ENCODE results near the gene NPC1.
A peak's percentile ranks its signal among the peaks of the same experiment; 100 is the strongest.

Gene NPC1

GRCh38 chr18:23586249-23587196 lies at the start of gene NPC1:
NPC1 (minus strand) TSS chr18:23586506; CDS start chr18:23586343, 163 bp downstream.
- Histone ChIP-seq H3K9ac (ENCODE audit: low read depth in 1 of 2, low read length in 2 of 2) (peak within 1 kb of the TSS; percentile 94 to 95), H3K27ac (ENCODE audit: low read depth, low read length) (peak within 1 kb of the TSS; percentile 100), H3K9me3 (ENCODE audit: control insufficient read depth in 1 of 2, low read length in 2 of 2) (no peaks in the 10 kb centered on the region), H3K27me3 (ENCODE audit: control insufficient read depth in 1 of 2, insufficient read depth in 2 of 2, low read length in 2 of 2) (no peaks in the 10 kb centered on the region), H3K4me3 (ENCODE audit: low read depth in 1 of 2, low read length in 2 of 2) (peak within 1 kb of the TSS; percentile 91 to 99), H3K4me1 (ENCODE audit: control insufficient read depth in 1 of 2, insufficient read depth in 2 of 2, low read length in 2 of 2) (peaks cover 22 to 37% of the 10 kb centered on the region in 2 donors), H3K36me3 (ENCODE audit: control insufficient read depth in 1 of 2, insufficient read depth in 2 of 2, low read length in 2 of 2) (no peaks in the 10 kb centered on the region)

DNA sequence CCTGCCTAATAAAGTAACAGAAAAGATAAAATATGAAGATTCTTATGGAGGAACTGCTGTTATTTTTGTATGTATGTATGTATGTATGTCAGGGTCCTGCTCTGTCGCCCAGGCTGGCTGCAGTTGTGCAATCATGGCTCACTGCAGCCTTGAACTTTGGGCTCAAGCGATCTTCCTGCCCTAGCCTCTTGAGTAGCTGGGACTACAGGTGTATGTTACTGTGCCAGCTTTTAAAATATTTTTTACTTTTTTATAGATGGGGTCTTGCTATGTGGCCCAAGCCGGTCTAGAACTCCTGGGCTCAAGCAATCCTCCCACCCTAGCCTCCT lies 49.7 kb upstream of the NPC1 start:
- Histone ChIP-seq H3K9ac (ENCODE audit: low read depth in 1 of 2, low read length in 2 of 2) (no peak overlapping the region), H3K27me3 (ENCODE audit: control insufficient read depth in 1 of 2, insufficient read depth in 2 of 2, low read length in 2 of 2) (no peaks in the 10 kb centered on the region), H3K4me3 (ENCODE audit: low read depth in 1 of 2, low read length in 2 of 2) (no peak overlapping the region), H3K27ac (ENCODE audit: low read depth, low read length) (no peak overlapping the region), H3K9me3 (ENCODE audit: control insufficient read depth in 1 of 2, low read length in 2 of 2) (no peaks in the 10 kb centered on the region), H3K4me1 (ENCODE audit: control insufficient read depth in 1 of 2, insufficient read depth in 2 of 2, low read length in 2 of 2) (no peaks in the 10 kb centered on the region), H3K36me3 (ENCODE audit: control insufficient read depth in 1 of 2, insufficient read depth in 2 of 2, low read length in 2 of 2) (no peaks in the 10 kb centered on the region)

GRCh38 chr18:23635283-23636070 lies 49.2 kb upstream of the NPC1 start:
- H3K4me3 ChIP-seq (ENCODE audit: low read depth in 1 of 2, low read length in 2 of 2): no peak overlapping the region
- no peaks in the 10 kb centered on the region for H3K4me1 ChIP-seq (ENCODE audit: control insufficient read depth in 1 of 2, insufficient read depth in 2 of 2, low read length in 2 of 2)
- no peaks in the 10 kb centered on the region for H3K27me3 ChIP-seq (ENCODE audit: control insufficient read depth in 1 of 2, insufficient read depth in 2 of 2, low read length in 2 of 2)
- H3K36me3 ChIP-seq (ENCODE audit: control insufficient read depth in 1 of 2, insufficient read depth in 2 of 2, low read length in 2 of 2): no peaks in the 10 kb centered on the region
- no peak overlapping the region for H3K27ac ChIP-seq (ENCODE audit: low read depth, low read length)
- H3K9ac ChIP-seq (ENCODE audit: low read depth in 1 of 2, low read length in 2 of 2): no peak overlapping the region
- no peaks in the 10 kb centered on the region for H3K9me3 ChIP-seq (ENCODE audit: control insufficient read depth in 1 of 2, low read length in 2 of 2)

DNA sequence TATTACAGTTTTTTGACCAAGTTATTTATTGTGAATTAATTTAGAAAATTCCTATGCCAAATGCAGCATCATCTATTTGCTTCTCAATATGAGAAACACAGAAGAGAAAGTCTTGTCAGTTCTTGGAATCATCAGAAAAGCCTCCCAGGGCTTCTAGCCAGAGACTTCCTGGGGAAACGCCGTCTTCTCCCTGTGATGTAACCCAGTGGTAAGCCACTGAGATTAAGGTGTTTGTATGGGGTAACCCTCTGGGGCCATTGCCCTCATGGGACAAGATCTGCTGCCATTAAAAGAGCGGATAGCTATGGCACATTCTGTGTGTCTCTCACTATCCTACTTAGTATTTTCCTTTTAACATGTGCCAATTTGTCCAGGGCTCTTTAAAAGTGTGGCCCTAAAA lies 48.4 kb upstream of the NPC1 start:
- H3K27me3 ChIP-seq (ENCODE audit: control insufficient read depth in 1 of 2, insufficient read depth in 2 of 2, low read length in 2 of 2): no peaks in the 10 kb centered on the region
- H3K4me3 ChIP-seq (ENCODE audit: low read depth in 1 of 2, low read length in 2 of 2): no peak overlapping the region
- no peak overlapping the region for H3K27ac ChIP-seq (ENCODE audit: low read depth, low read length)
- no peaks in the 10 kb centered on the region for H3K4me1 ChIP-seq (ENCODE audit: control insufficient read depth in 1 of 2, insufficient read depth in 2 of 2, low read length in 2 of 2)
- no peak overlapping the region for H3K9ac ChIP-seq (ENCODE audit: low read depth in 1 of 2, low read length in 2 of 2)
- no peaks in the 10 kb centered on the region for H3K9me3 ChIP-seq (ENCODE audit: control insufficient read depth in 1 of 2, low read length in 2 of 2)
- no peaks in the 10 kb centered on the region for H3K36me3 ChIP-seq (ENCODE audit: control insufficient read depth in 1 of 2, insufficient read depth in 2 of 2, low read length in 2 of 2)

DNA sequence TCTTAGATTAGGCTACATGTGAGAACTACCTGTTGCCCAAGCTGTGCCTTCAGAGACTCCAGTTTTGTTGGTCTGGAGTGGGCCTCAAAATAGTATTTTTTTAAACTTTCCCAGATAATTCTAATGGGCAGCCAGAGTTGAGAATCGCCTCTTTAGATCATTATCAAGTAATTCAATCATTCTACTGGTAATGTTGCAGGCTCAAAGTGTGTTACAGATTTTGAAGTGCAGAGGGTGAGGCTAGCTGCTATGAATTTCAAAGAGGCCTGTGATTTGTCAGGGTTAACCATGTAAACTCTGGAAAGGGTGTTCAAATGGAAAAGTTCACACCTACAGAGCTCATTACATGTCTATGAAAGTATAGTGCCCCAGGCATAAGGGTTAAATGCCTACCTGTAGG lies 46.3 kb upstream of the NPC1 start:
- peaks cover 7 to 9% of the 10 kb centered on the region in 2 donors for H3K4me1 ChIP-seq (ENCODE audit: control insufficient read depth in 1 of 2, insufficient read depth in 2 of 2, low read length in 2 of 2)
- H3K36me3 ChIP-seq (ENCODE audit: control insufficient read depth in 1 of 2, insufficient read depth in 2 of 2, low read length in 2 of 2): no peaks in the 10 kb centered on the region
- no peaks in the 10 kb centered on the region for H3K9me3 ChIP-seq (ENCODE audit: control insufficient read depth in 1 of 2, low read length in 2 of 2)
- no peak overlapping the region for H3K27ac ChIP-seq (ENCODE audit: low read depth, low read length)
- H3K4me3 ChIP-seq (ENCODE audit: low read depth in 1 of 2, low read length in 2 of 2): no peak overlapping the region
- no peaks in the 10 kb centered on the region for H3K27me3 ChIP-seq (ENCODE audit: control insufficient read depth in 1 of 2, insufficient read depth in 2 of 2, low read length in 2 of 2)
- H3K9ac ChIP-seq (ENCODE audit: low read depth in 1 of 2, low read length in 2 of 2): no peak overlapping the region

DNA sequence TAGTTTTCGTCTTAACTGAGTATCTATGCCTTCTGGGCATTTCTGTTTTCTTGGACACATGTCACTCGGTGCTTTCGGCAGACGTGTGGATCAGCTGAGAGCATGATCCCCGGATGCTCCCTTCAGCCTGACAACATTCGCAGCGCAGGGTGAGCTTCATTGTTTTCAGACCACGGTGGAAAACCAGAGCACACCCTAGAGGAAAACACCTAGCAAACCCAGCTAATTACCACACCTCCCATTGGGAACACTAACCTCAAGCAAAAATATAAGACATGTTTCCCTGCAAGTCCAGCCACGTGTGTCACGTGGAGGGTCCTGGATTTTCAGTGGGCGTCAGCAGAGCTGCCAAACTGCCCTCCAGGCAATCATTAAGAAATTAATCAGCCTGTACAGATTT lies 45.4 kb upstream of the NPC1 start:
- H3K27me3 ChIP-seq (ENCODE audit: control insufficient read depth in 1 of 2, insufficient read depth in 2 of 2, low read length in 2 of 2): no peaks in the 10 kb centered on the region
- H3K4me1 ChIP-seq (ENCODE audit: control insufficient read depth in 1 of 2, insufficient read depth in 2 of 2, low read length in 2 of 2): peaks cover 15 to 17% of the 10 kb centered on the region in 2 donors

GRCh38 chr18:23631312-23631711 lies 45.0 kb upstream of the NPC1 start:
- H3K27me3 ChIP-seq (ENCODE audit: control insufficient read depth in 1 of 2, insufficient read depth in 2 of 2, low read length in 2 of 2): no peaks in the 10 kb centered on the region
- H3K9me3 ChIP-seq (ENCODE audit: control insufficient read depth in 1 of 2, low read length in 2 of 2): no peaks in the 10 kb centered on the region
- H3K9ac ChIP-seq (ENCODE audit: low read depth in 1 of 2, low read length in 2 of 2): no peak overlapping the region
- H3K4me1 ChIP-seq (ENCODE audit: control insufficient read depth in 1 of 2, insufficient read depth in 2 of 2, low read length in 2 of 2): peaks cover 17 to 22% of the 10 kb centered on the region in 2 donors
- H3K36me3 ChIP-seq (ENCODE audit: control insufficient read depth in 1 of 2, insufficient read depth in 2 of 2, low read length in 2 of 2): no peaks in the 10 kb centered on the region
- H3K27ac ChIP-seq (ENCODE audit: low read depth, low read length): no peak overlapping the region
- H3K4me3 ChIP-seq (ENCODE audit: low read depth in 1 of 2, low read length in 2 of 2): no peak overlapping the region

More for the DNA sequence above, 45.4 kb upstream of the NPC1 start:
- no peaks in the 10 kb centered on the region for H3K9me3 ChIP-seq (ENCODE audit: control insufficient read depth in 1 of 2, low read length in 2 of 2)
- H3K4me3 ChIP-seq (ENCODE audit: low read depth in 1 of 2, low read length in 2 of 2): no peak overlapping the region
- H3K36me3 ChIP-seq (ENCODE audit: control insufficient read depth in 1 of 2, insufficient read depth in 2 of 2, low read length in 2 of 2): no peaks in the 10 kb centered on the region
- H3K27ac ChIP-seq (ENCODE audit: low read depth, low read length): no peak overlapping the region
- H3K9ac ChIP-seq (ENCODE audit: low read depth in 1 of 2, low read length in 2 of 2): no peak overlapping the region

- Histone ChIP-seq H3K4me1 (ENCODE audit: control insufficient read depth in 1 of 2, insufficient read depth in 2 of 2, low read length in 2 of 2) (peaks cover 17 to 22% of the 10 kb centered on the region in 2 donors), H3K9me3 (ENCODE audit: control insufficient read depth in 1 of 2, low read length in 2 of 2) (no peaks in the 10 kb centered on the region), H3K4me3 (ENCODE audit: low read depth in 1 of 2, low read length in 2 of 2) (no peak overlapping the region), H3K36me3 (ENCODE audit: control insufficient read depth in 1 of 2, insufficient read depth in 2 of 2, low read length in 2 of 2) (no peaks in the 10 kb centered on the region), H3K27me3 (ENCODE audit: control insufficient read depth in 1 of 2, insufficient read depth in 2 of 2, low read length in 2 of 2) (no peaks in the 10 kb centered on the region), H3K27ac (ENCODE audit: low read depth, low read length) (no peak overlapping the region), H3K9ac (ENCODE audit: low read depth in 1 of 2, low read length in 2 of 2) (no peak overlapping the region)
Observed at GRCh38 chr18:23629444-23629946, 43.2 kb upstream of the NPC1 start.

DNA sequence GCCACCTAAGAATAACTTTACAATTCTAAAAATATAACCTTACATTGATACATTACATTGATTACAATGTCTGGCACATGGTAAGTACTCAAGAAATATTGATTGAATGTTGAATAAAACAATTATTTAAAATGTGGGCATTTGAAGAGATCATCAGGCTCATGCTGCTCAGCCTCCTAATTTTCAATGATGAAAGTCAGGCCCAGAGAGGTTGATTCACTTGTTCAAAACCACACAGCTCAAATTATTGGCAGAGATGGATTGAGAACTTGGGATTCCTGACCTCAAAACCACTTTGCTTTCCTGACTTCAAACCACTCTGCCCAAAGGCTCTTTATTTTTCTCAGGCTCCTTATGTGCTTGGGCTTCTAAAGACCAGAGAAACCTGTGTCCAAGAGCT lies 41.7 kb upstream of the NPC1 start:
- Histone ChIP-seq H3K36me3 (ENCODE audit: control insufficient read depth in 1 of 2, insufficient read depth in 2 of 2, low read length in 2 of 2) (no peaks in the 10 kb centered on the region), H3K9ac (ENCODE audit: low read depth in 1 of 2, low read length in 2 of 2) (no peak overlapping the region), H3K27me3 (ENCODE audit: control insufficient read depth in 1 of 2, insufficient read depth in 2 of 2, low read length in 2 of 2) (no peaks in the 10 kb centered on the region), H3K4me1 (ENCODE audit: control insufficient read depth in 1 of 2, insufficient read depth in 2 of 2, low read length in 2 of 2) (peaks cover 17 to 22% of the 10 kb centered on the region in 2 donors), H3K27ac (ENCODE audit: low read depth, low read length) (no peak overlapping the region), H3K9me3 (ENCODE audit: control insufficient read depth in 1 of 2, low read length in 2 of 2) (no peaks in the 10 kb centered on the region), H3K4me3 (ENCODE audit: low read depth in 1 of 2, low read length in 2 of 2) (no peak overlapping the region)

- H3K9ac ChIP-seq (ENCODE audit: low read depth in 1 of 2, low read length in 2 of 2): no peak overlapping the region
- H3K27ac ChIP-seq (ENCODE audit: low read depth, low read length): peak overlapping the region; percentile 10
- no peaks in the 10 kb centered on the region for H3K36me3 ChIP-seq (ENCODE audit: control insufficient read depth in 1 of 2, insufficient read depth in 2 of 2, low read length in 2 of 2)
- no peaks in the 10 kb centered on the region for H3K9me3 ChIP-seq (ENCODE audit: control insufficient read depth in 1 of 2, low read length in 2 of 2)
- no peaks in the 10 kb centered on the region for H3K27me3 ChIP-seq (ENCODE audit: control insufficient read depth in 1 of 2, insufficient read depth in 2 of 2, low read length in 2 of 2)
- H3K4me3 ChIP-seq (ENCODE audit: low read depth in 1 of 2, low read length in 2 of 2): no peak overlapping the region
- peaks cover 17 to 22% of the 10 kb centered on the region in 2 donors for H3K4me1 ChIP-seq (ENCODE audit: control insufficient read depth in 1 of 2, insufficient read depth in 2 of 2, low read length in 2 of 2)
Observed at GRCh38 chr18:23627321-23627720, 41.0 kb upstream of the NPC1 start.

All from duodenal mucosa (tissue), 2 donors.